BJ (cell line): ENCODE measurements around the gene OSBPL6. TPM values are rescaled to one million over a fixed set of nuclear protein-coding genes. Genes with fewer than 3 reads are reported as not detected.

Source experiments
- CTCF ChIA-PET: fragments of 350-600 bp; formaldehyde crosslinking; extraction: SDS; loops from one replicate; lab custom pipeline; 2021; ENCODE audit warnings: antibody characterized with exemption, inconsistent platforms; lab: Yijun Ruan, JAX
- POLR2A ChIA-PET: fragments of 300-600 bp; sonication (Branson Sonifier 250); formaldehyde crosslinking; extraction: SDS; loops from one replicate; lab custom pipeline; 2021; ENCODE audit warnings: antibody characterized with exemption; lab: Charles Lee
- DNase-seq: peaks from one replicate; pipeline ENCODE4 v3.0.0-alpha.2; 2011; ENCODE audit warnings: low read depth
- H3K27me3 ChIP-seq: 2 replicates; pipeline ENCODE4 v1.6.0; 2011; ENCODE audit warnings: low read length; ENCODE audit not compliant: control insufficient read depth, insufficient read depth
- H3K36me3 ChIP-seq: 2 replicates; pipeline ENCODE4 v1.5.1; 2011; ENCODE audit warnings: low read length; ENCODE audit not compliant: control insufficient read depth, insufficient read depth
- H3K4me3 ChIP-seq: 2 replicates; pipeline ENCODE4 v1.5.1; 2011; ENCODE audit warnings: low read depth, mild to moderate bottlenecking, control low read depth, low read length
- polyA plus RNA-seq: library from polyadenylated mRNA; depleted of rRNA; stranded (reverse); fragments of >200 nt; gene quantifications from 2 replicates; pipeline ENCODE4 v1.2.3, GENCODE V29; 2011
- TF ChIP-seq, protein P1 (sequence below): IDR thresholded peaks from 2 replicates; pipeline ENCODE4 v1.5.1; 2011; ENCODE audit warnings: low read depth, mild to moderate bottlenecking, control low read depth, inconsistent platforms, low read length, moderate library complexity; ENCODE audit not compliant: insufficient read depth

Gene OSBPL6
- polyA plus RNA-seq, 1 experiment, result 3.7 TPM

DNA sequence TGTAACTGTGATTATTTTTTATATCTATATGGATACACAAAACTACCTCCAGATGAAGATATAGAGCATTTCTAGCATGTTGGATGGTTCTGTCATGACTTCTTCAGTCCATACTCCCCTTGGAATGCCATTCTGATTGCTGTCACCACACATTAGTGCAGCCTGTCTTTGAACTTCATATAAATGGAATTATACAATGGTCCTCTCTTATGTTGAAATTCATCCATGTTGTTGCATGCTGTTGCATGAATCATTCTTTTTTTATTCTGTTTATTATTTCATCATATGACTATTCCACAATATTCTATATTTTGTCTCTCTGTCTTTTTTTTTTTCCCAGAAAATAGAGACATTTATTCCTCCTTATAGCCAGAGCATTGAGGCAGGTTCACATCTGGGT lies 74.1 kb downstream of the OSBPL6 start:
- TF ChIP-seq, protein P1, sequence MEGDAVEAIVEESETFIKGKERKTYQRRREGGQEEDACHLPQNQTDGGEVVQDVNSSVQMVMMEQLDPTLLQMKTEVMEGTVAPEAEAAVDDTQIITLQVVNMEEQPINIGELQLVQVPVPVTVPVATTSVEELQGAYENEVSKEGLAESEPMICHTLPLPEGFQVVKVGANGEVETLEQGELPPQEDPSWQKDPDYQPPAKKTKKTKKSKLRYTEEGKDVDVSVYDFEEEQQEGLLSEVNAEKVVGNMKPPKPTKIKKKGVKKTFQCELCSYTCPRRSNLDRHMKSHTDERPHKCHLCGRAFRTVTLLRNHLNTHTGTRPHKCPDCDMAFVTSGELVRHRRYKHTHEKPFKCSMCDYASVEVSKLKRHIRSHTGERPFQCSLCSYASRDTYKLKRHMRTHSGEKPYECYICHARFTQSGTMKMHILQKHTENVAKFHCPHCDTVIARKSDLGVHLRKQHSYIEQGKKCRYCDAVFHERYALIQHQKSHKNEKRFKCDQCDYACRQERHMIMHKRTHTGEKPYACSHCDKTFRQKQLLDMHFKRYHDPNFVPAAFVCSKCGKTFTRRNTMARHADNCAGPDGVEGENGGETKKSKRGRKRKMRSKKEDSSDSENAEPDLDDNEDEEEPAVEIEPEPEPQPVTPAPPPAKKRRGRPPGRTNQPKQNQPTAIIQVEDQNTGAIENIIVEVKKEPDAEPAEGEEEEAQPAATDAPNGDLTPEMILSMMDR, result no peak
- DNase-seq, result no peak
- Histone ChIP-seq H3K27me3 (no peaks in the 10 kb centered on the region), H3K36me3 (no peaks in the 10 kb centered on the region), H3K4me3 (no peak overlapping the region)
- POLR2A ChIA-PET, result no interaction called here
- CTCF ChIA-PET, result interaction anchor here (2.0 kb wide), 1 partner anchor 38 kb away, joined by 5 read pairs; no protein-coding TSS in a partner anchor

DNA sequence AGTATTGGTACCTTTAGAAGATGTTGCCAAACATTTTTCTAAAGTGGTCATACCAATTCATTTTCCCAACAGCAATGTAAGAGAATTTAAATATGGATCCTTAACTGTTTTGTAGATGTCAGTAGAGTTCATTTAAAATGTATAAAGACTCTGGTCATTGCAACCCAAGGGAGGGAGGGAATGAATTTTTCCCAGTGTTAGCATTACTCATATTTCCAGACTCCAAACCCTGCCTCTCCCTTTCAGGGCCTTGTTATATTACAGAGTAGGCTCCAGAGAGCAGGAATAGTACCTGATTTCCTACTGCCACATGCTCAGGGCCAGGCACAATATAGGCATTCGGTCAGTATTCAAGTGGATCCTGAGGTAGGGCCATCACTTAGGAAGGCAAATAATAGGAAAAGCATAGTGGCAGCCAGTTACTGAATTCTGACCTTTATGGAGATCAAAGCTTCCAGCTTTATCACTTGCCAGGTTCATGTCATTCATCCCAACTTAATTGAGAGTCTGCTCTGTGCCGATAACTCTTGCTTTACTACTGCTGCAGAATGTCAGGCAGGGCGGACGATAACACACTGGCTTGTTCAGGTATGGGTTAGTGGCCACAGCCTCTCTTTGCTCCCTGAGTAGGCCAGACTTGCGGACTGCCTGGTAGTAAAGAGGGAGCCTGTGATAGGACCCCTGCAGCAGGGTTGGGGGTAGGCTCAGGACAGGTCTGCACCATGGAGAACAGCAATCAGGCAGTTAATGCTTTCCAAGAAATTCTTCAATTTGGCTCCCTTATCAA lies 75.3 kb downstream of the OSBPL6 start:
- TF ChIP-seq, protein P1, result no peak
- H3K27me3 ChIP-seq, result no peaks in the 10 kb centered on the region
- DNase-seq, result no peak
- ChIA-PET POLR2A (no interaction called here), CTCF (interaction anchor here (1.1 to 2.4 kb wide), 3 partner anchors 10 to 37 kb away, joined by 3 to 8 read pairs (median 5); no protein-coding TSS in a partner anchor)
- H3K4me3 ChIP-seq, result no peak overlapping the region
- no peaks in the 10 kb centered on the region for H3K36me3 ChIP-seq

DNA sequence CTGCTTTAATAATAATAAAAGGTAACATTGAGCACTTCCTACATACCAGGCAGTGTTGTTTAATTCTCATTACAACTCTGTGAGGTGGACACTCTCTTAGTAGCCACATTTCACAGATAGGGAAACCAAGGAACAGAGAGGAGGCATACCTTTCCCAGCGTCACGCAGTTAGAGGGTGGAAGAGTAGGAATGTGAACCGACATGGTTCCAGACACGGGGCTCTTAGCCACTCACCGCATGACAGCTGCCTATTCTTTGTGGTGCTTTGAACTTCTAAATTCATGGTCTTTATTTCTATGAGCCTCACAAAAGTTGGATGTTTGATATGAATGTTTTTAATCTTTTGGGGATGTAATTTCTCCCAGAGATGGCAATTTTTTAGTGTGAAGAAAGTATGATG lies 76.0 kb downstream of the OSBPL6 start:
- CTCF ChIA-PET, result interaction anchor here (1.1 to 2.4 kb wide), 3 partner anchors 11 to 36 kb away, joined by 3 to 8 read pairs (median 5); no protein-coding TSS in a partner anchor
- POLR2A ChIA-PET, result no interaction called here
- DNase-seq, result no peak
- Histone ChIP-seq H3K36me3 (no peaks in the 10 kb centered on the region), H3K4me3 (no peak overlapping the region), H3K27me3 (no peaks in the 10 kb centered on the region)
- TF ChIP-seq, protein P1, result no peak

DNA sequence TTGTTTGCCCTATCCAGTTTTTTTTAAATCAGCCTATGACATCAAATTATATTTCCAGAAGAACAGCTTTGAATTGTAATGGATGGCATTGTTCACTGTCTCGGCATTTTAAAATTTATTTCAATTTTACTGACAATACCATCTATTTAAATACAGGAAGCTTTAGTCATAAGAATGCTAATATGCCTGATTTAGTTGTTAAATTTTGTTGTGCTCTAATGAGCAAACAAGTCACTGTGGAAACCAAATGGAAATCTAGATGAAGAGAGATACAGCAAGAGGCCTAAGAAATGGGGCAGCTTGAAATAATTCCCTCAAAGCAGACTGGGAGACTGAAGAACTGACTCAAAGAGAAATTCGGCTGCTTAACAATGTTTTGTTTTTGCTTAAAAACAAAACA lies 76.8 kb downstream of the OSBPL6 start:
- CTCF ChIA-PET, result interaction anchor here (1.1 to 2.4 kb wide), 2 partner anchors 11 to 13 kb away, joined by 3 to 8 read pairs; no protein-coding TSS in a partner anchor
- POLR2A ChIA-PET, result no interaction called here
- Histone ChIP-seq H3K4me3 (no peak overlapping the region), H3K36me3 (no peaks in the 10 kb centered on the region), H3K27me3 (no peaks in the 10 kb centered on the region)
- TF ChIP-seq, protein P1, result no peak
- no peak for DNase-seq

DNA sequence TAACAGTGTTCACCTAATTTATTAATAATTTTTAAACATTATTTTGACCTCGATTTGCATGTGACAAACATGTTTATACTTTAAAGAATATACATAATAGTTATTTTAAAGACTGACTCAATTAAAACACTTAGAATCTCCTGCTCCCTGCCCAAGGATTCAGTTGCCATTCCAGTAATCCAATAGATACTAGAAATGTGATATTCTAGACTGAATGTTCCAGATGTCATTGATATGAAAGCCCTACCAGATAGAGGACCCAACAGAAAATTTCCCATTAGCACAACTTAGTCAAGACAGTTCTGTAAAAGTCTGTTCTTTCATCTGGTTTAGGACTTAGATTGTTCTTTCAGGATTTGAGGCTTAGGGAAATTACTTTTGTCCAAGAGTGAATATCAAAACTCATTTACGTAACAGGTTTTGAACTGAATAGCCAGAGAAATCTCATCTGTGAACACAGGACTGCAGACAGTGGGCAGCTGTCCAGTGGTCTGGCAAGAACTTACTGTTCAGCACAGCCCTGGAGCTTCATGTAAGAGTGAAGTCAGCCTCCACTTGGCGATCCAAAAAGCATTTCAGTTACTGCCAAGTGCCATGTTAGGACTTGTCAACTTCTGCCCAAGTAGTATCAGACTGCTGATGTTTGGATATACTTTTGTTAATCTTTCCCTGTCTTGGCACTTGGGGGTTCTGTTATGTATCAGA lies 77.5 kb downstream of the OSBPL6 start:
- TF ChIP-seq, protein P1, result no peak
- POLR2A ChIA-PET, result no interaction called here
- H3K36me3 ChIP-seq, result no peaks in the 10 kb centered on the region
- no peak overlapping the region for H3K4me3 ChIP-seq
- CTCF ChIA-PET, result interaction anchor here (1.6 to 2.4 kb wide), 2 partner anchors 12 to 140 kb away, joined by 3 to 8 read pairs; no protein-coding TSS in a partner anchor
- DNase-seq, result no peak
- no peaks in the 10 kb centered on the region for H3K27me3 ChIP-seq
